PFSK-1 (cell line): ENCODE measurements around the gene CYP27C1.

Experiments
- FOXP2 ChIP-seq: optimal IDR thresholded peaks from 2 replicates; pipeline ENCODE3; 2011; ENCODE audit warnings: borderline replicate concordance, control low read depth, inconsistent platforms; ENCODE audit not compliant: insufficient read depth; ENCODE audit errors: extremely low read length, extremely low read depth
- POLR2AphosphoS5 ChIP-seq: IDR thresholded peaks from 2 replicates; pipeline ENCODE4 v1.6.1; 2012; ENCODE audit warnings: low read depth, mild to moderate bottlenecking, control low read depth, low read length, moderate library complexity
- REST ChIP-seq, 2 experiments: IDR thresholded peaks; 2 replicates each; pipeline versions ENCODE4 v1.6.1 to v1.8.0; 2011 to 2012; ENCODE audit warnings: low read depth in 2 of 2, low read length in 2 of 2, control low read depth in 1 of 2, inconsistent platforms in 1 of 2, mild to moderate bottlenecking in 1 of 2, moderate library complexity in 1 of 2; ENCODE audit not compliant: insufficient read depth in 1 of 2
- SIN3A ChIP-seq: IDR thresholded peaks from 2 replicates; pipeline ENCODE4 v1.6.1; 2012; ENCODE audit warnings: mild to moderate bottlenecking, low read length, moderate library complexity, borderline replicate concordance; ENCODE audit not compliant: insufficient read depth
- TAF1 ChIP-seq: IDR thresholded peaks from 2 replicates; pipeline ENCODE4 v1.6.1; 2012; ENCODE audit warnings: low read length, control low read depth, borderline replicate concordance; ENCODE audit not compliant: insufficient read depth

The CYP27C1 gene

GRCh38 chr2:127193164-127193966 is 26.7 kb downstream of the CYP27C1 start:
- TF ChIP-seq FOXP2 = no peak
- TF ChIP-seq SIN3A = no peak
- no peak for TF ChIP-seq TAF1
- no peak for TF ChIP-seq POLR2AphosphoS5
- TF ChIP-seq REST (IDR thresholded peaks at IDR 0.05; ENCODE audit: insufficient read depth in 1 of 2, low read depth in 2 of 2, low read length in 2 of 2) = no peak

- no peak for TF ChIP-seq POLR2AphosphoS5
- TF ChIP-seq REST (IDR thresholded peaks at IDR 0.05; ENCODE audit: insufficient read depth in 1 of 2, low read depth in 2 of 2, low read length in 2 of 2) = no peak
- TF ChIP-seq TAF1 = no peak
- no peak for TF ChIP-seq SIN3A
- TF ChIP-seq FOXP2 = no peak
Measured at GRCh38 chr2:127191331-127192219, 28.5 kb downstream of the CYP27C1 start.

- TF ChIP-seq POLR2AphosphoS5 (no peak), FOXP2 (no peak), TAF1 (no peak), REST (IDR thresholded peaks at IDR 0.05; ENCODE audit: insufficient read depth in 1 of 2, low read depth in 2 of 2, low read length in 2 of 2) (no peak), SIN3A (no peak)
Measured at GRCh38 chr2:127188797-127189196, 31.3 kb downstream of the CYP27C1 start.

GRCh38 chr2:127187831-127188230 is 32.3 kb downstream of the CYP27C1 start:
- TF ChIP-seq POLR2AphosphoS5 = no peak
- TF ChIP-seq FOXP2 = no peak
- TF ChIP-seq SIN3A = no peak
- TF ChIP-seq TAF1 = no peak
- no peak for TF ChIP-seq REST (IDR thresholded peaks at IDR 0.05; ENCODE audit: insufficient read depth in 1 of 2, low read depth in 2 of 2, low read length in 2 of 2)
